GM12878 (cell line): ENCODE measurements around the gene GLRX5. TPM values are rescaled to one million over a fixed set of nuclear protein-coding genes. Genes with fewer than 3 reads are reported as not detected.

Source experiments
- ATAC-seq: fragments of 200-7000 bp; cut with Tn5 transposase; 3 replicates; pipeline ENCODE4 v1.9.1; 2020; ENCODE audit warnings: mild to moderate bottlenecking, moderate library complexity
- BruUV-seq: library from RNA; stranded (reverse); fragments of 400-500 nt; replicated peaks from 2 replicates; lab custom pipeline; 2021; lab: Mats Ljungman, UMichigan
- CTCF ChIA-PET: fragments of 300-600 bp; sonication (Branson Sonifier 250); formaldehyde crosslinking; extraction: SDS; loops from one replicate; lab custom pipeline; 2021; ENCODE audit warnings: inconsistent platforms; lab: Yijun Ruan, JAX
- POLR2A ChIA-PET: fragments of 350-600 bp; formaldehyde crosslinking; extraction: SDS; loops from one replicate; lab custom pipeline; 2021; ENCODE audit warnings: inconsistent platforms; lab: Charles Lee
- RAD21 ChIA-PET: fragments of 300-600 bp; sonication (Branson Sonifier 250); formaldehyde crosslinking; loops from one replicate; lab custom pipeline; 2023; ENCODE audit warnings: antibody characterized with exemption; ENCODE audit not compliant: unreplicated experiment; lab: Charles Lee
- SMC1A ChIA-PET: fragments of 300-600 bp; sonication (Branson Sonifier 250); formaldehyde crosslinking; loops from one replicate; lab custom pipeline; 2023; ENCODE audit not compliant: unreplicated experiment, uncharacterized antibody; lab: Charles Lee
- DNase-seq: peaks from one replicate; pipeline ENCODE4 v3.0.0-alpha.2; 2011; ENCODE audit warnings: low read depth, low spot score
- FAIRE-seq: peaks from 3 replicates; lab custom pipeline; 2011; peaks lifted over from hg19 to GRCh38; lab: Jason Lieb, UNC
- H2AFZ ChIP-seq: 2 replicates; pipeline ENCODE4 v1.6.0; 2011; ENCODE audit warnings: low read depth, low read length, control low read depth; ENCODE audit not compliant: control insufficient read depth
- H3K27ac ChIP-seq: 2 replicates; pipeline ENCODE4 v1.5.1; 2011; ENCODE audit warnings: control low read depth; ENCODE audit not compliant: control insufficient read depth, insufficient read depth
- H3K27me3 ChIP-seq, 2 experiments: replicated peaks in 1 of 2; 2 replicates each; pipeline versions ENCODE4 v1.6.0 to v1.6.1; 2011; ENCODE audit warnings: low read length in 1 of 2; ENCODE audit not compliant: control insufficient read depth in 2 of 2, insufficient read depth in 2 of 2
- H3K36me3 ChIP-seq, 2 experiments: 2 replicates each; pipeline ENCODE4 v1.5.1; 2011; ENCODE audit warnings: low read length in 1 of 2; ENCODE audit not compliant: control insufficient read depth in 2 of 2, insufficient read depth in 2 of 2
- H3K4me1 ChIP-seq: 2 replicates; pipeline ENCODE4 v1.6.1; 2011; ENCODE audit warnings: mild to moderate bottlenecking, low read length, moderate library complexity, mixed read lengths; ENCODE audit not compliant: control insufficient read depth, insufficient read depth
- H3K4me2 ChIP-seq: 2 replicates; pipeline ENCODE4 v1.6.0; 2011; ENCODE audit warnings: control low read depth; ENCODE audit not compliant: control insufficient read depth, insufficient read depth
- H3K4me3 ChIP-seq: fragments of 200-600 bp; sonication (generic); 2 replicates; pipeline ENCODE4 v1.5.1; 2016
- H3K79me2 ChIP-seq: 2 replicates; pipeline ENCODE4 v1.6.0; 2011; ENCODE audit warnings: low read length; ENCODE audit not compliant: control insufficient read depth, insufficient read depth
- H3K9ac ChIP-seq: 2 replicates; pipeline ENCODE4 v1.8.0; 2011; ENCODE audit warnings: low read length, control low read depth, mixed read lengths; ENCODE audit not compliant: control insufficient read depth, insufficient read depth
- H3K9me3 ChIP-seq: replicated peaks from 3 replicates; pipeline ENCODE4 v1.5.1; 2011; ENCODE audit warnings: mild to moderate bottlenecking, low read length; ENCODE audit not compliant: control insufficient read depth, insufficient read depth
- H4K20me1 ChIP-seq: 2 replicates; pipeline ENCODE4 v1.6.0; 2011; ENCODE audit not compliant: control insufficient read depth, insufficient read depth
- ATF7 ChIP-seq: fragments of 450-650 bp; IDR thresholded peaks from 2 replicates; pipeline ENCODE4 v1.6.1; 2016; ENCODE audit warnings: low read depth, mild to moderate bottlenecking
- CHD1 ChIP-seq: IDR thresholded peaks from 2 replicates; pipeline ENCODE4 v1.6.1; 2012; ENCODE audit warnings: low read depth, low read length, improper control_type of control experiment
- E2F4 ChIP-seq: IDR thresholded peaks from 2 replicates; pipeline ENCODE4 v1.6.1; 2012; ENCODE audit warnings: low read depth, low read length, improper control_type of control experiment
- E2F8 ChIP-seq: fragments of 450-650 bp; IDR thresholded peaks from 2 replicates; pipeline ENCODE4 v1.6.1; 2018; ENCODE audit warnings: mild to moderate bottlenecking, low read depth, moderate library complexity; ENCODE audit not compliant: partially characterized antibody
- EED ChIP-seq: sonication (generic); IDR thresholded peaks from 2 replicates; pipeline ENCODE4 v1.6.1; 2016; ENCODE audit warnings: antibody characterized with exemption, low read depth
- HDGF ChIP-seq: fragments of 450-650 bp; IDR thresholded peaks from 2 replicates; pipeline ENCODE4 v1.6.1; 2016; ENCODE audit warnings: antibody characterized with exemption
- IRF3 ChIP-seq: fragments of 450-650 bp; IDR thresholded peaks from 2 replicates; pipeline ENCODE4 v1.6.1; 2014; ENCODE audit warnings: mild to moderate bottlenecking
- RBBP5 ChIP-seq: fragments of 200-600 bp; sonication (generic); conservative IDR thresholded peaks from 2 replicates; pipeline ENCODE4 v1.6.1; 2016
- SRF ChIP-seq, 2 experiments: IDR thresholded peaks; 2 replicates each; pipeline ENCODE4 v1.6.1; 2011; ENCODE audit warnings: low read depth in 2 of 2, low read length in 2 of 2, mild to moderate bottlenecking in 1 of 2, moderate library complexity in 1 of 2
- YBX1 ChIP-seq: fragments of 450-650 bp; IDR thresholded peaks from 2 replicates; pipeline ENCODE4 v1.6.1; 2016; ENCODE audit warnings: antibody characterized with exemption
- ZBTB4 ChIP-seq: fragments of 450-650 bp; formaldehyde crosslinking; IDR thresholded peaks from 2 replicates; pipeline ENCODE4 v1.4.0; 2022; ENCODE audit warnings: mild to moderate bottlenecking, moderate library complexity
- ZNF274 ChIP-seq: IDR thresholded peaks from one replicate; pipeline ENCODE4 v1.8.0; 2011; ENCODE audit not compliant: insufficient read length, insufficient read depth
- ZSCAN29 ChIP-seq: fragments of 450-650 bp; IDR thresholded peaks from 2 replicates; pipeline ENCODE4 v1.6.1; 2017; ENCODE audit warnings: mild to moderate bottlenecking, moderate library complexity
- WGBS: methylation state at CpG from one replicate; pipeline ENCODE4 v1.1.6; 2016; ENCODE audit warnings: low lambda C conversion rate; ENCODE audit not compliant: insufficient replicate concordance, insufficient coverage; ENCODE audit errors: missing lambda C conversion rate; 5-methylcytosine and 5-hydroxymethylcytosine counted together
- in situ Hi-C: fragments of 300-500 bp; cut with MboI; formaldehyde crosslinking; loops from 9 replicates; pipeline ENCODE4 v1.14.3; 2018; ENCODE audit warnings: mixed read lengths
- intact Hi-C: fragments of 100-400 bp; cut with micrococcal nuclease; formaldehyde crosslinking; loops from one replicate; pipeline ENCODE4 v1.14.2; 2022; ENCODE audit not compliant: unreplicated experiment
- polyA plus RNA-seq, 11 experiments: library from polyadenylated mRNA; depleted of rRNA in 4 of 11; unstranded in 6 of 11; stranded (reverse) in 5 of 11; fragments of >200 nt; fragmentation: Nextera tagmentation in 4 of 11; fragmentation: Illumina TruSeq in 1 of 11; extraction: Ambion mirVana in 4 of 11; extraction: Trizol in 1 of 11; gene quantifications; 1 replicate in 1 of 11; 2 replicates in 10 of 11; pipeline versions ENCODE4 v1.2.1 to v1.2.3, GENCODE V29; 2011 to 2016; ENCODE audit warnings: inconsistent platforms in 2 of 11, missing spikeins in 2 of 11, low read depth in 1 of 11
- total RNA-seq, 4 experiments: library from RNA; depleted of rRNA in 3 of 4; stranded (reverse); fragments of >200 nt in 3 of 4; fragmentation: Illumina TruSeq in 1 of 4; extraction: Trizol in 1 of 4; gene quantifications; 2 replicates each; pipeline versions ENCODE4 v1.2.1 to v1.2.3, GENCODE V29; 2013 to 2021

Gene GLRX5
- total and polyA plus RNA-seq, 10 of the 15 experiments (the other 5 are each of a cell fraction or from before 2014, with no cell fraction given): 12.8 to 139 (median 55.4) TPM

- peak; percentile 76 for TF ChIP-seq EED
- no peak for TF ChIP-seq ZSCAN29
- TF ChIP-seq ZNF274: no peak
- TF ChIP-seq RBBP5: no peak
- TF ChIP-seq YBX1: no peak
- TF ChIP-seq, all 136 proteins: peak for 69
Observed at GRCh38 chr14:95534299-95535225, at the start of gene GLRX5 (continued).

GRCh38 chr14:95485222-95485819 is 49.5 kb upstream of the GLRX5 start:
- ChIA-PET RAD21 (interaction anchor here (0.9 kb wide), 1 partner anchor 26 kb away, joined by 3 read pairs; no protein-coding TSS in a partner anchor), POLR2A (no interaction called here), CTCF (interaction anchor here (1.2 kb wide), 1 partner anchor 43 kb away, joined by 5 read pairs; no protein-coding TSS in a partner anchor), SMC1A (no interaction called here)
- TF ChIP-seq ZBTB4 (CRISPR knock-in tag): no peak
- TF ChIP-seq IRF3: no peak
- no peak for TF ChIP-seq ATF7
- no peak for TF ChIP-seq E2F8
- TF ChIP-seq SRF (IDR thresholded peaks at IDR 0.05; ENCODE audit: low read depth in 2 of 2, low read length in 2 of 2): no peak
- TF ChIP-seq E2F4: no peak
- TF ChIP-seq HDGF: no peak
- TF ChIP-seq CHD1: no peak
- in situ Hi-C loops (no loop called here), intact Hi-C loops (no loop called here)
- H3K9ac ChIP-seq: no peak overlapping the region
- H3K4me2 ChIP-seq: no peak overlapping the region
- no TSS peak for BruUV-seq
- H3K79me2 ChIP-seq: peaks cover 50% of the 10 kb centered on the region
- peaks cover 23% of the 10 kb centered on the region for H3K4me1 ChIP-seq
- H3K27ac ChIP-seq: no peak overlapping the region
- DNase-seq (no peak), ATAC-seq (no peak), FAIRE-seq (no peak)
- no peak overlapping the region for H3K4me3 ChIP-seq
- H3K9me3 ChIP-seq: no peaks in the 10 kb centered on the region
- no peak overlapping the region for H2AFZ ChIP-seq
- H3K27me3 ChIP-seq: no peaks in the 10 kb centered on the region
- H4K20me1 ChIP-seq: no peaks in the 10 kb centered on the region
- WGBS: 97% methylated on average over 6 of the region's 7 CpGs
- H3K36me3 ChIP-seq: peaks cover 2 to 7% of the 10 kb centered on the region in 2 experiments; a peak in 2 of 4 replicates
